NCI-H1930 (cell line): ENCODE results near the gene GDPD1.
"Not testable (repeated sequence)": the region's sequence is repeated elsewhere in the genome, so short reads cannot be mapped to it uniquely, and the experiment has no call there.

Experiments used
- DNase-seq, 2 experiments: peaks; one replicate each; lab custom pipeline; 2025; lab: John Stamatoyannopoulos, UW

GDPD1 gene

GRCh38 chr17:59244081-59244480 is 23.8 kb downstream of the GDPD1 start:
- DNase-seq, result no peak

GRCh38 chr17:59254742-59255141 is 34.4 kb downstream of the GDPD1 start:
- DNase-seq, result no peak

- no peak for DNase-seq
Observed at GRCh38 chr17:59257101-59257500, 36.8 kb downstream of the GDPD1 start.

GRCh38 chr17:59260722-59261121 is 40.4 kb downstream of the GDPD1 start:
- no peak for DNase-seq

GRCh38 chr17:59266745-59267144 is 46.4 kb downstream of the GDPD1 start:
- DNase-seq, result no peak

- no peak for DNase-seq
Observed at GRCh38 chr17:59267776-59268175, 47.5 kb downstream of the GDPD1 start.

- DNase-seq, result no peak
Observed at GRCh38 chr17:59275618-59276017, 55.3 kb downstream of the GDPD1 start.

GRCh38 chr17:59277031-59277430 is 56.7 kb downstream of the GDPD1 start:
- no peak for DNase-seq

GRCh38 chr17:59278406-59278805 is 58.1 kb downstream of the GDPD1 start:
- DNase-seq, result no peak

GRCh38 chr17:59284317-59284716 is 64.0 kb downstream of the GDPD1 start:
- no peak for DNase-seq

- no peak for DNase-seq
Observed at GRCh38 chr17:59287452-59287851, 67.1 kb downstream of the GDPD1 start.

- DNase-seq, result no peak
Observed at GRCh38 chr17:59287891-59288290, 67.6 kb downstream of the GDPD1 start.

- DNase-seq, result no peak
Observed at GRCh38 chr17:59289981-59290301, 69.6 kb downstream of the GDPD1 start.

GRCh38 chr17:59290302-59290998 is 70.1 kb downstream of the GDPD1 start:
- DNase-seq, result not testable (repeated sequence)

- DNase-seq, result no peak
Observed at GRCh38 chr17:59292174-59292523, 71.8 kb downstream of the GDPD1 start.

- DNase-seq, result no peak
Observed at GRCh38 chr17:59296190-59296589, 75.9 kb downstream of the GDPD1 start.

- no peak for DNase-seq
Observed at GRCh38 chr17:59298521-59298920, 78.2 kb downstream of the GDPD1 start.

GRCh38 chr17:59299400-59300092 is 79.2 kb downstream of the GDPD1 start:
- no peak for DNase-seq

- DNase-seq, result no peak
Observed at GRCh38 chr17:59300941-59301340, 80.6 kb downstream of the GDPD1 start.

GRCh38 chr17:59304811-59305210 is 84.5 kb downstream of the GDPD1 start:
- no peak for DNase-seq

GRCh38 chr17:59310263-59310920 is 90.1 kb downstream of the GDPD1 start:
- DNase-seq, result no peak

- DNase-seq, result peak; percentile 24 to 45
Observed at GRCh38 chr17:59311051-59311468, 90.7 kb downstream of the GDPD1 start.

GRCh38 chr17:59311521-59311920 is 91.2 kb downstream of the GDPD1 start:
- DNase-seq, result not testable (repeated sequence)
